HCT116 (cell line): ENCODE data around the gene HMCES. TPM values are rescaled to one million over a fixed set of nuclear protein-coding genes. Genes with fewer than 3 reads are reported as not detected.

ENCODE experiments used
- ATAC-seq: fragments of 200-7000 bp; cut with Tn5 transposase; 2 replicates; pipeline ENCODE4 v1.9.1; 2020; ENCODE audit warnings: mild to moderate bottlenecking, moderate library complexity
- BruUV-seq: library from RNA; stranded (reverse); fragments of 400-500 nt; replicated peaks from 2 replicates; lab custom pipeline; 2021; lab: Mats Ljungman, UMichigan
- CTCF ChIA-PET: fragments of 300-600 bp; sonication (Branson Sonifier 250); formaldehyde crosslinking; loops from one replicate; lab custom pipeline; 2021; ENCODE audit warnings: antibody characterized with exemption; lab: Charles Lee
- POLR2A ChIA-PET: fragments of 300-600, 350-600 bp; sonication (Branson Sonifier 250); formaldehyde crosslinking; loops from one replicate; lab custom pipeline; 2021; ENCODE audit warnings: antibody characterized with exemption; lab: Charles Lee
- RAD21 ChIA-PET, 2 experiments: fragments of 300-600 bp; sonication (Branson Sonifier 250); formaldehyde crosslinking; loops; one replicate each; lab custom pipeline; 2023; ENCODE audit warnings: low total read pairs in 2 of 2; ENCODE audit not compliant: uncharacterized antibody in 2 of 2, unreplicated experiment in 2 of 2, low non-redundant PET in 1 of 2; lab: Charles Lee
- DNase-seq: peaks from one replicate; pipeline ENCODE4 v3.0.0-alpha.2; 2010; ENCODE audit warnings: low read depth, low spot score
- H2AFZ ChIP-seq: fragments of 200-600 bp; shearing (Covaris generic), sonication (generic); 2 replicates; pipeline ENCODE4 v1.6.1; 2017; ENCODE audit warnings: low read depth, mixed run types, mixed read lengths, antibody characterized with exemption, low read length; ENCODE audit not compliant: poor library complexity, severe bottlenecking
- H3K27ac ChIP-seq: 2 replicates; pipeline ENCODE4 v1.5.1; 2012; ENCODE audit warnings: low read depth, low read length
- H3K27me3 ChIP-seq: fragments of 200-600 bp; sonication (generic); 2 replicates; pipeline ENCODE4 v1.6.1; 2016; ENCODE audit warnings: mixed run types, low read length, mixed read lengths; ENCODE audit not compliant: insufficient read depth
- H3K36me3 ChIP-seq, 2 experiments: fragments of 200-500 bp in 1 of 2; fragments of 200-600 bp in 1 of 2; sonication (Bioruptor generic) in 1 of 2; sonication (generic) in 1 of 2; 2 replicates each; pipeline versions ENCODE4 v1.5.1 to v1.6.1; 2014 to 2016; ENCODE audit warnings: low read length in 2 of 2, inconsistent platforms in 1 of 2, mixed read lengths in 1 of 2, mixed run types in 1 of 2; ENCODE audit not compliant: insufficient read depth in 2 of 2, control insufficient read depth in 1 of 2
- H3K4me1 ChIP-seq, 2 experiments: fragments of 200-600 bp in 1 of 2; sonication (generic) in 1 of 2; 2 replicates each; pipeline versions ENCODE4 v1.5.1 to v1.6.1; 2012 to 2017; ENCODE audit warnings: low read length in 2 of 2, inconsistent platforms in 1 of 2, mild to moderate bottlenecking in 1 of 2, mixed read lengths in 1 of 2, mixed run types in 1 of 2, moderate library complexity in 1 of 2; ENCODE audit not compliant: insufficient read depth in 2 of 2, control insufficient read depth in 1 of 2
- H3K4me2 ChIP-seq: fragments of 200-600 bp; sonication (generic); 2 replicates; pipeline ENCODE4 v1.6.1; 2017; ENCODE audit warnings: mixed run types, low read length, mixed read lengths
- H3K4me3 ChIP-seq, 2 experiments: fragments of 200-600 bp in 1 of 2; sonication (generic) in 1 of 2; replicated peaks in 1 of 2; 2 replicates each; pipeline ENCODE4 v1.5.1; 2011 to 2016; ENCODE audit warnings: low read length in 2 of 2, control low read depth in 1 of 2, low read depth in 1 of 2, mild to moderate bottlenecking in 1 of 2, mixed read lengths in 1 of 2, mixed run types in 1 of 2
- H3K79me2 ChIP-seq: fragments of 200-600 bp; sonication (generic); 2 replicates; pipeline ENCODE4 v1.6.1; 2017; ENCODE audit warnings: mild to moderate bottlenecking, mixed run types, low read length, moderate library complexity, mixed read lengths; ENCODE audit not compliant: insufficient read depth
- H3K9ac ChIP-seq: fragments of 200-600 bp; sonication (generic); 2 replicates; pipeline ENCODE4 v1.6.1; 2016; ENCODE audit warnings: low read length, mixed read lengths
- H3K9me2 ChIP-seq: fragments of 200-600 bp; sonication (generic), shearing (Covaris generic); 2 replicates; pipeline ENCODE4 v1.6.1; 2017; ENCODE audit warnings: mixed run types, mild to moderate bottlenecking, moderate library complexity; ENCODE audit not compliant: insufficient read depth
- H3K9me3 ChIP-seq, 2 experiments: fragments of 200-500 bp in 1 of 2; fragments of 200-600 bp in 1 of 2; sonication (Bioruptor generic) in 1 of 2; sonication (generic) in 1 of 2; 2 replicates each; pipeline ENCODE4 v1.6.1; 2014 to 2017; ENCODE audit warnings: low read length in 2 of 2, mixed read lengths in 2 of 2, inconsistent platforms in 1 of 2, low read depth in 1 of 2, mild to moderate bottlenecking in 1 of 2, mixed run types in 1 of 2, moderate library complexity in 1 of 2; ENCODE audit not compliant: control insufficient read depth in 1 of 2, insufficient read depth in 1 of 2
- H4K20me1 ChIP-seq: fragments of 200-600 bp; sonication (generic), shearing (Covaris generic); 2 replicates; pipeline ENCODE4 v1.6.1; 2017; ENCODE audit warnings: mixed run types, mild to moderate bottlenecking, moderate library complexity; ENCODE audit not compliant: insufficient read depth
- CTCF ChIP-seq, 3 experiments: fragments of 200-600 bp in 1 of 3; sonication (generic) in 1 of 3; IDR thresholded peaks in 2 of 3; conservative IDR thresholded peaks in 1 of 3; 2 replicates each; pipeline ENCODE4 v1.5.1; 2012 to 2017; ENCODE audit warnings: low read depth in 2 of 3, low read length in 2 of 3, antibody characterized with exemption in 1 of 3, borderline replicate concordance in 1 of 3, control low read depth in 1 of 3, mild to moderate bottlenecking in 1 of 3, mixed read lengths in 1 of 3, mixed run types in 1 of 3, moderate library complexity in 1 of 3; ENCODE audit not compliant: insufficient read depth in 1 of 3
- ELF1 ChIP-seq: IDR thresholded peaks from 2 replicates; pipeline ENCODE4 v1.6.1; 2012; ENCODE audit warnings: low read depth, borderline replicate concordance
- RAD21 ChIP-seq: IDR thresholded peaks from 2 replicates; pipeline ENCODE4 v1.6.1; 2012; ENCODE audit warnings: low read depth, mild to moderate bottlenecking
- TCF7L2 ChIP-seq: IDR thresholded peaks from 2 replicates; pipeline ENCODE4 v1.7.0; 2011; ENCODE audit warnings: borderline replicate concordance, inconsistent platforms; ENCODE audit not compliant: insufficient read depth, insufficient read length; ENCODE audit errors: extremely low read depth
- ZBTB33 ChIP-seq: IDR thresholded peaks from 2 replicates; pipeline ENCODE4 v1.6.1; 2011; ENCODE audit warnings: mild to moderate bottlenecking, low read length, moderate library complexity; ENCODE audit not compliant: insufficient replicate concordance; ENCODE audit errors: extremely low read depth
- ZNF274 ChIP-seq: fragments of 200-500 bp; sonication (Bioruptor generic); IDR thresholded peaks from 2 replicates; pipeline ENCODE4 v1.6.1; 2014; ENCODE audit warnings: mild to moderate bottlenecking, low read depth, low read length, inconsistent platforms
- intact Hi-C: fragments of 100-400 bp; cut with micrococcal nuclease; formaldehyde crosslinking; loops from 2 replicates; pipeline ENCODE4 v1.10.0; 2022
- total RNA-seq: library from RNA; stranded (reverse); gene quantifications from one replicate; pipeline ENCODE4 v1.2.1, GENCODE V29; 2021; ENCODE audit not compliant: unreplicated experiment

Gene HMCES
- total RNA-seq, 1 experiment from 2014 or later, result 78.9 TPM

- DNase-seq (no peak), ATAC-seq (0 out of 2 replicates have a peak, but pooled peaks have one; percentile 39)
- Histone ChIP-seq H3K27me3 (no peaks in the 10 kb centered on the region), H4K20me1 (no peaks in the 10 kb centered on the region), H3K9me2 (no peaks in the 10 kb centered on the region), H3K9ac (no peak overlapping the region), H3K4me3 (no peak overlapping the region), H3K36me3 (no peaks in the 10 kb centered on the region), H3K4me2 (no peak overlapping the region), H3K27ac (no peak overlapping the region), H2AFZ (no peak overlapping the region), H3K79me2 (no peaks in the 10 kb centered on the region), H3K9me3 (no peaks in the 10 kb centered on the region), H3K4me1 (no peaks in the 10 kb centered on the region)
- ChIA-PET CTCF (interaction anchor here (1.0 to 1.4 kb wide), 2 partner anchors 13 to 354 kb away, joined by 3 to 6 read pairs; no protein-coding TSS in a partner anchor), RAD21 (no interaction called here), POLR2A (no interaction called here)
- intact Hi-C loops, result no loop called here
- BruUV-seq, result no TSS peak
- TF ChIP-seq CTCF (IDR thresholded peaks at IDR 0.05 in 2 of 3, conservative IDR thresholded peaks at IDR 0.05 in 1 of 3; ENCODE audit: borderline replicate concordance in 1 of 3, insufficient read depth in 1 of 3, low read depth in 2 of 3, low read length in 2 of 3) (peak in 2 of 3 experiments; percentile 22 to 23; a peak in 2 of 6 replicates), RAD21 (no peak), TCF7L2 (no peak), ELF1 (no peak), ZBTB33 (no peak), ZNF274 (no peak)
Measured at GRCh38 chr3:129323651-129324294, 45.1 kb downstream of the HMCES start.
